Ishikawa (cell line): Measurements from ENCODE around the gene EEPD1.

ENCODE experiments used
- CREB1 ChIP-seq: IDR thresholded peaks from 2 replicates; pipeline ENCODE4 v1.6.1; 2012; ENCODE audit warnings: low read depth
- FOXM1 ChIP-seq: IDR thresholded peaks from 2 replicates; pipeline ENCODE4 v1.6.1; 2012; ENCODE audit warnings: low read depth, borderline replicate concordance
- MAX ChIP-seq: IDR thresholded peaks from 2 replicates; pipeline ENCODE4 v1.6.1; 2012
- NFIC ChIP-seq: IDR thresholded peaks from 2 replicates; pipeline ENCODE4 v1.6.1; 2012
- RAD21 ChIP-seq: IDR thresholded peaks from 2 replicates; pipeline ENCODE4 v1.6.1; 2012; ENCODE audit warnings: low read depth
- TAF1 ChIP-seq: IDR thresholded peaks from 2 replicates; pipeline ENCODE4 v1.6.1; 2012; ENCODE audit warnings: low read depth, mild to moderate bottlenecking
- TEAD4 ChIP-seq: IDR thresholded peaks from 2 replicates; pipeline ENCODE4 v1.6.1; 2012
- YY1 ChIP-seq: IDR thresholded peaks from 2 replicates; pipeline ENCODE4 v1.6.1; 2012; ENCODE audit warnings: low read depth
- ZBTB7A ChIP-seq: IDR thresholded peaks from 2 replicates; pipeline ENCODE4 v1.6.1; 2012; ENCODE audit warnings: low read depth

GRCh38 chr7:36160313-36160712 lies 7.3 kb downstream of the EEPD1 start:
- TF ChIP-seq TEAD4: no peak
- TF ChIP-seq YY1: no peak
- no peak for TF ChIP-seq ZBTB7A
- no peak for TF ChIP-seq CREB1
- TF ChIP-seq NFIC: no peak
- TF ChIP-seq TAF1: no peak
- no peak for TF ChIP-seq RAD21
- TF ChIP-seq FOXM1: no peak
- TF ChIP-seq MAX: no peak
